K562 (cell line): ENCODE results near the gene DPF1. TPM values are rescaled to one million over a fixed set of nuclear protein-coding genes. Genes with fewer than 3 reads are reported as not detected.

ENCODE experiments used
- CEBPG ChIP-seq, 3 experiments: fragments of 200-800 bp in 1 of 3; sonication (Bioruptor generic) in 1 of 3; sonication (generic) in 1 of 3; formaldehyde crosslinking in 1 of 3; IDR thresholded peaks in 2 of 3; conservative IDR thresholded peaks in 1 of 3; 2 replicates each; pipeline versions ENCODE4 v1.6.1 to v1.8.0; 2016 to 2022; ENCODE audit warnings: missing compliant biosample characterization in 2 of 3, missing genetic modification characterization in 2 of 3, mild to moderate bottlenecking in 1 of 3, missing genetic modification reagents in 1 of 3
- HDAC2 ChIP-seq: fragments of 450-650 bp; IDR thresholded peaks from 2 replicates; pipeline ENCODE4 v1.6.1; 2016; ENCODE audit warnings: mild to moderate bottlenecking
- MTF1 ChIP-seq: fragments of 250-450 bp; sonication (Bioruptor Pico); IDR thresholded peaks from 2 replicates; pipeline ENCODE4 v1.9.0; 2021; ENCODE audit warnings: moderate library complexity, mild to moderate bottlenecking, inconsistent platforms, borderline replicate concordance
- RBBP5 ChIP-seq: fragments of 200-600 bp; sonication (generic); IDR thresholded peaks from 2 replicates; pipeline ENCODE4 v1.6.1; 2012; ENCODE audit warnings: borderline replicate concordance, mild to moderate bottlenecking, low read length, control low read depth, inconsistent platforms; ENCODE audit not compliant: insufficient read depth, poor library complexity, severe bottlenecking
- SIN3A ChIP-seq, 2 experiments: fragments of 150-350 bp in 1 of 2; IDR thresholded peaks; 2 replicates each; pipeline ENCODE4 v1.6.1; 2011 to 2016; ENCODE audit warnings: borderline replicate concordance in 2 of 2, low read depth in 2 of 2, low read length in 2 of 2, mild to moderate bottlenecking in 2 of 2, moderate library complexity in 2 of 2; ENCODE audit not compliant: control insufficient read depth in 1 of 2
- SMARCE1 ChIP-seq: fragments of 450-650 bp; IDR thresholded peaks from 2 replicates; pipeline ENCODE4 v1.7.1; 2016; ENCODE audit warnings: mild to moderate bottlenecking
- U2AF2 ChIP-seq: fragments of 200-400 bp; formaldehyde crosslinking; optimal IDR thresholded peaks from 2 replicates; pipeline ENCODE3; 2017; ENCODE audit warnings: low read depth, mild to moderate bottlenecking, low read length
- ZKSCAN1 ChIP-seq: fragments of 150-350 bp; IDR thresholded peaks from 2 replicates; pipeline ENCODE4 v1.6.1; 2016; ENCODE audit warnings: low read depth, low read length
- ZNF133 ChIP-seq: fragments of 250-450 bp; sonication (Bioruptor Pico); IDR thresholded peaks from 2 replicates; pipeline ENCODE4 v1.4.0; 2020; ENCODE audit warnings: mild to moderate bottlenecking
- ZNF24 ChIP-seq: fragments of 450-650 bp; IDR thresholded peaks from 2 replicates; pipeline ENCODE4 v1.6.1; 2016
- ZNF41 ChIP-seq: fragments of 250-450 bp; sonication (Bioruptor Pico); conservative IDR thresholded peaks from 2 replicates; pipeline ENCODE4 v1.4.0; 2020; ENCODE audit warnings: mild to moderate bottlenecking
- ZSCAN32 ChIP-seq: fragments of 450-650 bp; formaldehyde crosslinking; IDR thresholded peaks from 2 replicates; pipeline ENCODE4 v1.4.0; 2020; ENCODE audit warnings: mild to moderate bottlenecking, moderate library complexity
- polyA plus RNA-seq, 8 experiments: library from polyadenylated mRNA; depleted of rRNA in 4 of 8; stranded (reverse) in 5 of 8; unstranded in 3 of 8; fragments of >200 nt; fragmentation: Nextera tagmentation in 2 of 8; fragmentation: Illumina TruSeq in 1 of 8; extraction: Ambion mirVana in 2 of 8; extraction: Trizol in 1 of 8; gene quantifications; 2 replicates each; pipeline versions ENCODE4 v1.2.1 to v1.2.3, GENCODE V29; 2011 to 2014; ENCODE audit warnings: inconsistent platforms in 1 of 8, missing spikeins in 1 of 8
- total RNA-seq, 7 experiments: library from RNA; depleted of rRNA in 6 of 7; stranded (reverse); fragments of >200 nt in 6 of 7; fragmentation: Illumina TruSeq in 2 of 7; extraction: Trizol in 2 of 7; gene quantifications; 2 replicates each; pipeline versions ENCODE4 v1.2.1 to v1.2.3, GENCODE V29; 2011 to 2021; ENCODE audit warnings: low replicate concordance in 1 of 7
- TF ChIP-seq, protein P1 (sequence below): fragments of 250-450 bp; sonication (Bioruptor Pico); IDR thresholded peaks from 2 replicates; pipeline ENCODE4 v1.4.0; 2020
- TF ChIP-seq, protein P2 (sequence below): sonication (generic); formaldehyde crosslinking; IDR thresholded peaks from 2 replicates; pipeline ENCODE4 v1.8.0; 2022; ENCODE audit warnings: missing genetic modification reagents, mild to moderate bottlenecking, borderline replicate concordance
- TF ChIP-seq, protein P3 (sequence below): sonication (generic); formaldehyde crosslinking; IDR thresholded peaks from 2 replicates; pipeline ENCODE4 v1.8.0; 2023; ENCODE audit warnings: mild to moderate bottlenecking, missing genetic modification reagents

The DPF1 gene
- total and polyA plus RNA-seq, 9 of the 15 experiments (the other 6 are each of a cell fraction or from before 2014, with no cell fraction given): 0.10 to 5.7 (median 3.1) TPM

DNA sequence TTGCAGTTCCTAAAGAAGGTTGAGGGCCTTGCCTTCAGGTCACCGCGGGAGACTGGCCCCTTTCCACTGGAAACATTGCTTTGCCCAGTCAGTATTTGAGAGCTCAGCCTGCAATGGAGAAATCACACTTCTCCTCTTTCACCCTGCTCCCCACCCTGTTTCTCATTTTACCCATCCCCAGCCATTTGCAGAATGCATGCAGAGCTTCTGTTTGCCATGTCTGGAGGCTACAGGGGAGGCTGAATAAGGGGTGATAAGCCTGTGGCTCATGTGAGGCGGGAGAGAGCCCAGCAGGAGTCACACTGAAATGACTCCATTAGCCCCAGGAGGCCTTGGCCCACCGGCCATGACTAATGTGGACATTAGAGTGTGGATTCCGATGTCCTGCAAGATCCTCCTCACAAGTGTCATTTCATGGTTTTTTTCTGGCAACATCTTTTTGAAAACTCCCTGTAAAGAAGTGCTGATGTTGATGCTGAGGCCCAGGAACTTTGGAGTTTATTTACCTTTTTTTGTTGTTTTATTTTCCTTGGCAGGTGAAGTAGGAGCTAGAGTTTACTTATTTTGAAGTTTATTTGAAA, 46.7 kb upstream of the DPF1 start (continued):
- TF ChIP-seq, protein P1, sequence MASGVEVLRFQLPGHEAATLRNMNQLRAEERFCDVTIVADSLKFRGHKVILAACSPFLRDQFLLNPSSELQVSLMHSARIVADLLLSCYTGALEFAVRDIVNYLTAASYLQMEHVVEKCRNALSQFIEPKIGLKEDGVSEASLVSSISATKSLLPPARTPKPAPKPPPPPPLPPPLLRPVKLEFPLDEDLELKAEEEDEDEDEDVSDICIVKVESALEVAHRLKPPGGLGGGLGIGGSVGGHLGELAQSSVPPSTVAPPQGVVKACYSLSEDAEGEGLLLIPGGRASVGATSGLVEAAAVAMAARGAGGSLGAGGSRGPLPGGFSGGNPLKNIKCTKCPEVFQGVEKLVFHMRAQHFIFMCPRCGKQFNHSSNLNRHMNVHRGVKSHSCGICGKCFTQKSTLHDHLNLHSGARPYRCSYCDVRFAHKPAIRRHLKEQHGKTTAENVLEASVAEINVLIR (CRISPR knock-in tag): no peak
- TF ChIP-seq SIN3A (IDR thresholded peaks at IDR 0.05; ENCODE audit: borderline replicate concordance in 2 of 2, control insufficient read depth in 1 of 2, low read depth in 2 of 2, low read length in 2 of 2) (no peak), MTF1 (CRISPR knock-in tag) (no peak), ZNF24 (no peak), ZKSCAN1 (peak; percentile 10; the same call in 1 of the 2 replicates), U2AF2 (no peak), ZNF41 (0 out of 2 replicates have a peak, but pooled peaks have one; percentile 44), RBBP5 (no peak), SMARCE1 (peak; percentile 57; the same call in 1 of the 2 replicates), HDAC2 (peak; percentile 11; the same call in 1 of the 2 replicates), CEBPG (CRISPR knock-in tag; IDR thresholded peaks at IDR 0.05) (no peak), CEBPG (tag; conservative IDR thresholded peaks at IDR 0.05 in 1 of 2, IDR thresholded peaks at IDR 0.05 in 1 of 2) (no peak), ZNF133 (CRISPR knock-in tag) (no peak), ZSCAN32 (no peak)
- TF ChIP-seq, protein P2, sequence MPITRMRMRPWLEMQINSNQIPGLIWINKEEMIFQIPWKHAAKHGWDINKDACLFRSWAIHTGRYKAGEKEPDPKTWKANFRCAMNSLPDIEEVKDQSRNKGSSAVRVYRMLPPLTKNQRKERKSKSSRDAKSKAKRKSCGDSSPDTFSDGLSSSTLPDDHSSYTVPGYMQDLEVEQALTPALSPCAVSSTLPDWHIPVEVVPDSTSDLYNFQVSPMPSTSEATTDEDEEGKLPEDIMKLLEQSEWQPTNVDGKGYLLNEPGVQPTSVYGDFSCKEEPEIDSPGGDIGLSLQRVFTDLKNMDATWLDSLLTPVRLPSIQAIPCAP (CRISPR knock-in tag): no peak
- TF ChIP-seq, protein P3, sequence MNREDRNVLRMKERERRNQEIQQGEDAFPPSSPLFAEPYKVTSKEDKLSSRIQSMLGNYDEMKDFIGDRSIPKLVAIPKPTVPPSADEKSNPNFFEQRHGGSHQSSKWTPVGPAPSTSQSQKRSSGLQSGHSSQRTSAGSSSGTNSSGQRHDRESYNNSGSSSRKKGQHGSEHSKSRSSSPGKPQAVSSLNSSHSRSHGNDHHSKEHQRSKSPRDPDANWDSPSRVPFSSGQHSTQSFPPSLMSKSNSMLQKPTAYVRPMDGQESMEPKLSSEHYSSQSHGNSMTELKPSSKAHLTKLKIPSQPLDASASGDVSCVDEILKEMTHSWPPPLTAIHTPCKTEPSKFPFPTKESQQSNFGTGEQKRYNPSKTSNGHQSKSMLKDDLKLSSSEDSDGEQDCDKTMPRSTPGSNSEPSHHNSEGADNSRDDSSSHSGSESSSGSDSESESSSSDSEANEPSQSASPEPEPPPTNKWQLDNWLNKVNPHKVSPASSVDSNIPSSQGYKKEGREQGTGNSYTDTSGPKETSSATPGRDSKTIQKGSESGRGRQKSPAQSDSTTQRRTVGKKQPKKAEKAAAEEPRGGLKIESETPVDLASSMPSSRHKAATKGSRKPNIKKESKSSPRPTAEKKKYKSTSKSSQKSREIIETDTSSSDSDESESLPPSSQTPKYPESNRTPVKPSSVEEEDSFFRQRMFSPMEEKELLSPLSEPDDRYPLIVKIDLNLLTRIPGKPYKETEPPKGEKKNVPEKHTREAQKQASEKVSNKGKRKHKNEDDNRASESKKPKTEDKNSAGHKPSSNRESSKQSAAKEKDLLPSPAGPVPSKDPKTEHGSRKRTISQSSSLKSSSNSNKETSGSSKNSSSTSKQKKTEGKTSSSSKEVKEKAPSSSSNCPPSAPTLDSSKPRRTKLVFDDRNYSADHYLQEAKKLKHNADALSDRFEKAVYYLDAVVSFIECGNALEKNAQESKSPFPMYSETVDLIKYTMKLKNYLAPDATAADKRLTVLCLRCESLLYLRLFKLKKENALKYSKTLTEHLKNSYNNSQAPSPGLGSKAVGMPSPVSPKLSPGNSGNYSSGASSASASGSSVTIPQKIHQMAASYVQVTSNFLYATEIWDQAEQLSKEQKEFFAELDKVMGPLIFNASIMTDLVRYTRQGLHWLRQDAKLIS (CRISPR knock-in tag): no peak
